Measurements from ENCODE around the gene MCL1. TPM values are rescaled to one million over a fixed set of nuclear protein-coding genes. Genes with fewer than 3 reads are reported as not detected.

The MCL1 gene
- total RNA-seq, 1 donor from 2014 or later = 208 TPM

DNA sequence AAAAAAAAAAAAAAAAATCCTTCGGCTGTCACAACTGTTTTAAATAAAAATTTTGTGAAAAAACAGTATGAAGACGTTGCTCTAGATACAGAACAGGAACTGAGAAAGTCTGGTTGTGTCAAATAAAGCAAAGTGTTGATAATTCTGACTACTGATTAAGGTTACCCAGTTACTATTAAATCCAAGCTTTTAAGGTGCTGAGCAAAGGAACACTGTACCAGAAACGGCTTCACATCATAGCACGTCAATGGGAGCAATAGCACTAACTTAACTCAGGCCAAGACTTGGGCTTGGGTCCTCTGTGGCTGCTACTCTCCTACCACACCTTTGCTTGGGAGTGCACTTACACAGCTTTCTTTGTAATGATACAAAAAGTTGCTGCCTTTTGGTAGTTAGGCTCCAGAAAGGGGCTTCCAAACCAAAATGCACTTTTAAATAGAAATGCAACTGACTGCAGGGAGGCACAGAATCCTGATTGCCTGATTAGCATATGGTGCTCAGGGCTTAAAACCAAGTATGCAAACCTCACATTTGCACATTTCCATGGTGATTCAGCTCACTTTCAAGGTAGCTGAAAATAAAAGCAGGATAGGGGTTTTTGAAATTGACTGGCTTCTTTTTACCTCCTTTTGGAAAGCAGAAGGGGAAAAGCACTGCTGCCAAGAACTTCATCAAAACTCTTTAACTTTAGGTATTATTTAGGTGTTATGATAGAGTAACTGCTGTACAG, 6.3 kb downstream of the MCL1 start:
- peak; percentile 10 to 16 for DNase-seq (ENCODE audit: low read depth in 2 of 2)

DNA sequence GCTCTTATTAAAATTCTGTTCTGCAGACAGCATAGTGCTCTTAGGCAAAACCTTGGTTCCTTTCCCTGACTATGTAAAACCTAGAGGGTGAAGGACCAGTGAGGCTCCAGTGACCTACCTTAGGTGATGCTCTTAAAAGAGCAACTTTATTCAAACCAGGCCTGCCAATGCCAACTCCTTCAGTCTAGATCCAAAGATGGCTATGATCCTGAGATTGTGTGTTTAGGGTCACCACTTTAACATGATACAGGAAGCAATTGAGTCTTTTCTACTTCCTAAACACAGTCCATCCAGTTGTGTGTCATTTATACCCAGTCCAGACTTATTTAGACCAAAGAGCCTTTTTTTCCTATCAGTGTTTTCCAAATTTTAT, 10.8 kb downstream of the MCL1 start:
- DNase-seq (ENCODE audit: low read depth in 2 of 2) = peak in 1 of 2 donors; percentile 71

- DNase-seq (ENCODE audit: low read depth in 2 of 2) = peak; percentile 93 to 98
Measured at GRCh38 chr1:150567717-150568593, 11.5 kb downstream of the MCL1 start.

GRCh38 chr1:150567341-150567716, 12.1 kb downstream of the MCL1 start:
- no peak for DNase-seq (ENCODE audit: low read depth in 2 of 2)

DNA sequence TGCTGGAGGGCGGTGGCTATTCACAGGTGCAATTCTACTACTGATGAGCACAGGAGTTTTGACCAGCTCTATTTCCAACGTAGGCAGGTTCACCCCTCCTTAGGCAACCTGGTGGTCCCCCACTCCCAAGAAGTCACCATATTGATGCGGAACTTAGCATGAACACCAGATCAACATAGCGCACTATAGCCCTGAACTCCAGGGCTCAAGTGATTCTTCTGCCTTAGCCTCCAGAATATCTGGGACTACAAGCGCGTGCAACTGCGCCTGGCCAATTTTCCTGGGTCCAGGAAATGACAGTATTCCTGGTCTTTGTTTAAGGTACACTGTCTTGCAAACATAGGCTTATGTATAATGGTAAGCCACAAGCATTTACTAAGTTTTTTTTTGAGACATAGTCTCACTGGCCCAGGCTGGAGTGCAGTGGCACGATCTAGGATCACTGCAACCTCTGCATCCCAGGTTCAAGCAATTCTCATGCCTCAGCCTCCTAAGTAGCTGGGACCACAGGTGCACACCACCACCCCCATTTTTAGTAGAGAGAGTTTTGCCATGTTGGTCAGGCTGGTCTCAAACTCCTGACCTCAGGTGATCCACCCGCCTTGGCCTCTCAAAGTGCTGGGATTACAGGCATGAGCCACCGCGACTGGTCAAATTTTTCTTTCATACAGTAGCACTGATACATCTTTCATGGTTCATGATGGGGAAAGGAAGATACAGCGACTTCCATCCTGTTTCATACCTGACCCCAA, 12.6 kb downstream of the MCL1 start:
- DNase-seq (ENCODE audit: low read depth in 2 of 2) = peak; percentile 12 to 69

DNA sequence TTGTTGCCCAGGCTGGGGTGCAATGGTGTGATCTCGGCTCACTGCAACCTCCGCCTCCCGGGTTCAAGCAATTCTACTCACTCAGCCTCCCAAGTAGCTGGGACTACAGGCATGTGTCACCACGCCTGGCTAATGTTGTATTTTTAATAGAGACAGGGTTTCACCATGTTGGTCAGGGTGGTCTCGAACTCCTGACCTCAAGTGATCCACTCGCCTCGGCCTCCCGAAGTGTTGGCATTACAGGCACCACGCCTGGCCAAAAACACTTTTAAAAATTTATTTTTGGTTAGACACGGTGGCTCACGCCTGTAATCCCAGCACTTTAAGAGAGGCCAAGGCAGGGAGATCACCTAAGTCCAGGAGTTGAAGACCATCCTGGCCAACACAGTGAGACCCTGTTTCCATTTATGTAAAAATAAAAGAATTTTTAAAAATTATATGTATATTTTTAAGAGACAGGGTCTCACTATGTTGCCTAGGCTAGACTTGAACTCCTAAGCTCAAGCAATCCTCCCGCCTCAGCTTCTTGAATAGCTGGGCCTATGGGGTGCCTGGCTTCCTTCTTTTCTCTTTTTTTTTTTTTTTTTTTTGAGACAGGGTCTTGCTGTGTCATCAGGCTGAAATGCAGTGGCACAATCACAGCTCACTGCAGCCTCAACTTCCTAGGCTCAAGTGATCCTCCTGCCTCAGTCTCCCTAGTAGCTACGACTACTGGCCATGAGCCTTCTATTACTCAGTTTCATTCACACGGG, 14.0 kb downstream of the MCL1 start:
- peak; percentile 5 to 9 for DNase-seq (ENCODE audit: low read depth in 2 of 2)

DNA sequence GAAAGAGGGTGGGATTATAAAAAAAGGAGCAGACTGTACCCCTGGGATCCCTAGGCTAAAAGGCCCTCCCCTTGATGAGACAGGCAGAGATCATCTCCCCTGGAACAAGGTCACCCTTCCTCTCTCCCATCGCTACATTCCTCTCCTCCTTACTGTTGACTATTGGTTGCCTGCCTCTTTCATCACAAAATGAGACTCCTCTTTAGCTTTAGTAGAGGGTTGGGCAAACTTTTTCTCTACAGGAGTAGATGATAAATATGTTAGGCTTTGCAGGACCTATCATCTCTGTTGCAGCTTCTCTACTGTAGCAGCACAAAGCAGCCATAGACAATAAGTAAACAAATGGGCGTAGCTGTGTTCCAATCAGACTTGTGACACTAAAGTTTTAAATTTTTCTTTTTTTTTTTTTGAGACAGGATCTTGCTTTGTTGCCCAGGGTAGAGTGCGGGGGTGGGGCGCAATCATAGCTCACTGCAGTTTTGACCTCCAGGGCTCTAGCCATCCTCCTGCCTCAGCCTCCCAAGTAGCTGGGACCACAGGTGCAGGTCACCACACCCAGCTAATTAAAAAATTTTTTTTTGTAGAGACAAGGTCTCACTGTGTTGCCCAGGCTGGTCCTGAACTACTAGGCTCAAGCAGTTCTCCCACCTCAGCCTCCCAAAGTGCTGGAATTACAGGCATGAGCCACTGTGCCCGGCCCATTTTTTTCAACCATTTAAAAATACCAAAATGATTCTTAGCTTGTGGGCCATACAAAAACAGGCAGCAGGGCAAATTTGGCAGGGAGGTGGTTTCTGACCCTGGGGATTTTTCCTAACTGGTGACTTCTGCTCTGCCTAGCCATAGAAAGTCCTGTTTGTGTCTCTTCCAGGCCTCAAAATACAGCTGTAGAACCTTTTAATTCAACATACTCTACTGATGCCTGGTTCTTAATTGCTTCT, 15.1 kb downstream of the MCL1 start:
- peak; percentile 14 to 21 for DNase-seq (ENCODE audit: low read depth in 2 of 2)

DNA sequence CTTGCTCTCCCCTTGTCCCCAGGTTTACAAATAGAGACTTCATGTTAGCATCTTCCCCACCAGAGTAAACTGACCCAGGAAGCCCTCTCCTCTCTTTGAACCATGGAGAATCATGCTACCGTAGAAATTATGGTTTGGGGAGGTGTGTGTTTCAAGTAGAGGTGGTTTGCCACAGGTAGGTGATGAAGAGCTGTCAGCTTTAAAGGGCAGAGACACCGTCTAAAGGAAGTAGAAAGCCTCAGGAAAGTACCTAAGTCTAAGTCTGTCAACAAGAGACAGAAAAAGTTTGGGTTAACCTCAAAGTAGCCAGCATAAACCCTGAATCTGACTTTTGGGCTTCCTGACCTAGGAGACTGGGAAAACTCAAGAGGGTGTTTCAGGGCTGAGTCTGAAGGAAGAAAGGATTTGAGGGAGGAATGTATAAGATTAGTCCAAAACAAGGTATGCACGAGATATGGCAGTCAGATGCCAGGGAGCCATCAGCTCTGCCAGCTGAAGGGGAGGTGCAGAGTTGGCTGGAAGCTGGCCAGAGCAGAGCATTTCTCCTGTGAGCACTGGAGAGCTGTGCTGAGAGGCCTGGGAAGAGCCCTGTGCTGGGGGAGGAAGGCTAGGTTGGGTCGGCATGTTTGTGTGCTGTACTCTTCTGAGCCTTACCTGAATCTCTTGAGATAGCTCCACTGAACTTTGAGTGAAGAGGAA, 15.9 kb downstream of the MCL1 start:
- peak; percentile 48 to 59 for DNase-seq (ENCODE audit: low read depth in 2 of 2)

GRCh38 chr1:150562446-150563339, 16.7 kb downstream of the MCL1 start:
- peak; percentile 20 to 28 for DNase-seq (ENCODE audit: low read depth in 2 of 2)

DNA sequence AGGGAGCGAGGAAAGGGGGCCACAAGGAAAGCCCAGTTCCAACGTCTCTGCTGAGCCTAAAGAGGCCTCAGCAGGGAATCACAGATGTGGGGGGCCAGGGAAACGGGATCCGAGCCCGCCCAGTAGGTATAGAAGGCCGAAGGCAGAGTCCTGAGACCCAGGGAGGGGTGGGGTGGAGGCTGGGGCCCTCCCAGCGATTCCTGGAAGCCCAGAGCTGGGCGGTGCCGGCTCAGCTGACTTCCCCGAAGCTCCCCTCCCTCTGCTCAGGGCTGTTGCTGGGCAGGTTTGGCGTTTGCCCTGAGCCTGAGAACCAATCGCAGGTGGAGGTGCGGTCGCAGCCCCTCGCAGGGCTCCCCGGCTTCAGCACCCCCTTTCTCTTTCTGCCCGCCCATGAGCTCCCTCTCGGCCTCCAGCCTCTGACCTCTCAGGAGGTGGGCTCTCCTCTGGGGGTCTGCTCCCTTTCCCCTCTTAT, 17.4 kb downstream of the MCL1 start:
- DNase-seq (ENCODE audit: low read depth in 2 of 2) = peak; percentile 93 to 94

GRCh38 chr1:150561254-150561973, 18.0 kb downstream of the MCL1 start:
- DNase-seq (ENCODE audit: low read depth in 2 of 2) = peak; percentile 86 to 99

DNA sequence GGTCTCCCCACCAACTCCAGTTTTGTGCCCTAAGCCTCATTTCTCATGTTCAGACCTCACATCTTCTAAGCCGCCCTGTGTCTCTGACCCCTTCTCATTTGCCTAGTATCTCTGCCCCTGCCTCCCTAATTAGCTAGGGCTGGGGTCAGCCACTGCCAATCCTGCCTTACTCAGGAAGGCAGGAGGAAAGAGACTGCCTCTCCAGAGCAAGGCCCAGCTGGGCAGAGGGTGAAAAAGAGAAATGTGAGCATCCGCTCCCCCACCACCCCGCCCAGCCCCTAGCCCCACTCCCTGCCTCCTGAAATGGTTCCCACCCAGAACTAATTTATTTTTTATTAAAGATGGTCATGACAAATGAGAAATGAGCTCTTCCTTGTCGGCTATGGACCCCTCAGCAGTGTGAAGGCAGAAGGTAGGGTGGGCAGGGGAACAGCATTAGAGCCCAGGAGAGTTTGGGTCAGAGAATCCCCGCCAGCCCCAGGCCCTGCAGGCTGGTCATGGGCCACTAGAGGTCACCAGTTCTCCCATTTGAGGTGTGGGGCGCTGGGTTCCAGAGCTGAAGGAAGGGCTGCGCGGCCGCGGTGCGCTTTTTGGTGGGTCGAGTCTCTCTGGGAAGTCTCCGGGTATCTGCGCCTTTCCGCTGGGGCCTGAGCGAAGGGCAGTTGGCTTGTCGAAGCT, 18.7 kb downstream of the MCL1 start:
- DNase-seq (ENCODE audit: low read depth in 2 of 2) = peak in 1 of 2 donors; percentile 88

DNA sequence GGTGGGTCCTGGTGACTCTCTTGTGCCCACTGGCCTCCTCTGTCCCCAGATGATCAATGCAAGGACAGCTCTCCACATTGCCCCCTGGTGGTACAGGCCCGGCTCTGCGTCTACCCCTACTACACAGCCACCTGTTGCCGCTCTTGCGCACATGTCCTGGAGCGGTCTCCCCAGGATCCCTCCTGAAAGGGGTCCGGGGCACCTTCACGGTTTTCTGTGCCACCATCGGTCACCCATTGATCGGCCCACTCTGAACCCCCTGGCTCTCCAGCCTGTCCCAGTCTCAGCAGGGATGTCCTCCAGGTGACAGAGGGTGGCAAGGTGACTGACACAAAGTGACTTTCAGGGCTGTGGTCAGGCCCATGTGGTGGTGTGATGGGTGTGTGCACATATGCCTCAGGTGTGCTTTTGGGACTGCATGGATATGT, 19.4 kb downstream of the MCL1 start:
- DNase-seq (ENCODE audit: low read depth in 2 of 2) = peak; percentile 74 to 85

- no peak for DNase-seq (ENCODE audit: low read depth in 2 of 2)
Measured at GRCh38 chr1:150559656-150560010, 19.8 kb downstream of the MCL1 start.

DNA sequence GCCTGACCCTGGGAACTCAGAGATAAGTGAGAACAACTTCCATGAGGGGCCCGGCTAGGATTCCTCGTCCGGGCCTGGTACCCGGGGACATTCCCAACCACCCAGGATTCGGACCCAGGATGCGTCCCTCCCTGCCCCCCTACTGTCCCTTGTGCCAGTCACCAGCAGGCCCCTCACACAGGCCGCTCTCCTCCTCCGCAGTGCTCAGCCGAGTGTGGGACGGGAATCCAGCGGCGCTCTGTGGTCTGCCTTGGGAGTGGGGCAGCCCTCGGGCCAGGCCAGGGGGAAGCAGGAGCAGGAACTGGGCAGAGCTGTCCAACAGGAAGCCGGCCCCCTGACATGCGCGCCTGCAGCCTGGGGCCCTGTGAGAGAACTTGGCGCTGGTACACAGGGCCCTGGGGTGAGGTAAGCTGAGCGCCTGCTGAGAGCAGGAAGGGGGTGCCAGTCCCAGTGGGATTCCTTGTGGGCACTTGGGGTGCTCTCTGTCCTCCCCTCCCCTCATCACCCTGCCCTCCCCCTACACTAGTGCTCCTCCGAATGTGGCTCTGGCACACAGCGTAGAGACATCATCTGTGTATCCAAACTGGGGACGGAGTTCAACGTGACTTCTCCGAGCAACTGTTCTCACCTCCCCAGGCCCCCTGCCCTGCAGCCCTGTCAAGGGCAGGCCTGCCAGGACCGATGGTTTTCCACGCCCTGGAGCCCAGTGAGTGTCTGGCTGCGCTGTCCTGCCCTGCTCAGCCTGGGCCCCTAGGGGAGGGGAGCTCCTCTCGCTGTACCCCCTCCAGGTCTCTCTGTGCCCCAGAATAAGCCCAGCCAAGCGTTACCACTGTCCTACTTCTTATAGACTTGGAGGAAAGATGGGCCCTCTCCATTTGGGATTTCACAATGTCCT, 20.4 kb downstream of the MCL1 start:
- DNase-seq (ENCODE audit: low read depth in 2 of 2) = peak; percentile 85

- DNase-seq (ENCODE audit: low read depth in 2 of 2) = peak in 1 of 2 donors; percentile 10
Measured at GRCh38 chr1:150558303-150558704, 21.1 kb downstream of the MCL1 start.

Measured in lung microvascular endothelial cell (primary cell).